GM12874 (cell line): ENCODE data around the gene LCN2.

Source experiments
- TF ChIP-seq, protein P1 (sequence below): IDR thresholded peaks from 2 replicates; pipeline ENCODE4 v1.5.1; 2011; ENCODE audit warnings: low read depth, mild to moderate bottlenecking, control low read depth, low read length, moderate library complexity; ENCODE audit not compliant: insufficient read depth

Gene LCN2

DNA sequence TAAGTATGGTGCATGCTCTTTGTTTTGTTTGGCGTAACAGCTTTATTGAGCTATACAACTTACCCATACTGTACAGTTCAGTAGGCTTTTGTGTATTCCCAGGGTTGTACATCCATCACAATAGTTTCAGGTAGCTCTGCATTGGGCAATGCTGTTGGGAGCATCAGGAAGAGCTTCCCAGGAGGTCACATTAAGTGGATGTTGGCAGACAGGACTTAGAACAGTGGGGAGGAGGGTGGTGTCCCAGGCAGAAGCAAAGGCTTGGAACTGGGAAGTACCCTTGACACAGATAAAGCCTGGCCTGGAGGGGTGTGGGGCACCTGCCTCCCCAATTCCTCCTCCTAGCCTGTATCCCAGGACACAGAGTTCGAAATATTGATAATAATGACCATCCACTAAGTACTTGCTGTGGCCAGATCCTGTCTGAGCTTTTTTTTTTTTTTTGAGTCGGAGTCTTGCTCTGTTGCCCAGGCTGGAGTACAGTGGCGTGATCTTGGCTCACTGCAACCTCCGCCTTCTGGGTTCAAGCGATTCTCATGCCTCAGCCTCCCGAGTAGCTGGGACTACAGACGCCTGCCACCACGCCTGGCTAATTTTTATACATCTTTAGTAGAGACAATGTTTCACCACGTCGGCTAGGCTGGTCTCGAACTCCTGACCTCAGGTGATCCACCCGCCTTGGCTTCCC, 12.1 kb downstream of the LCN2 start:
- TF ChIP-seq, protein P1, sequence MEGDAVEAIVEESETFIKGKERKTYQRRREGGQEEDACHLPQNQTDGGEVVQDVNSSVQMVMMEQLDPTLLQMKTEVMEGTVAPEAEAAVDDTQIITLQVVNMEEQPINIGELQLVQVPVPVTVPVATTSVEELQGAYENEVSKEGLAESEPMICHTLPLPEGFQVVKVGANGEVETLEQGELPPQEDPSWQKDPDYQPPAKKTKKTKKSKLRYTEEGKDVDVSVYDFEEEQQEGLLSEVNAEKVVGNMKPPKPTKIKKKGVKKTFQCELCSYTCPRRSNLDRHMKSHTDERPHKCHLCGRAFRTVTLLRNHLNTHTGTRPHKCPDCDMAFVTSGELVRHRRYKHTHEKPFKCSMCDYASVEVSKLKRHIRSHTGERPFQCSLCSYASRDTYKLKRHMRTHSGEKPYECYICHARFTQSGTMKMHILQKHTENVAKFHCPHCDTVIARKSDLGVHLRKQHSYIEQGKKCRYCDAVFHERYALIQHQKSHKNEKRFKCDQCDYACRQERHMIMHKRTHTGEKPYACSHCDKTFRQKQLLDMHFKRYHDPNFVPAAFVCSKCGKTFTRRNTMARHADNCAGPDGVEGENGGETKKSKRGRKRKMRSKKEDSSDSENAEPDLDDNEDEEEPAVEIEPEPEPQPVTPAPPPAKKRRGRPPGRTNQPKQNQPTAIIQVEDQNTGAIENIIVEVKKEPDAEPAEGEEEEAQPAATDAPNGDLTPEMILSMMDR = no peak

DNA sequence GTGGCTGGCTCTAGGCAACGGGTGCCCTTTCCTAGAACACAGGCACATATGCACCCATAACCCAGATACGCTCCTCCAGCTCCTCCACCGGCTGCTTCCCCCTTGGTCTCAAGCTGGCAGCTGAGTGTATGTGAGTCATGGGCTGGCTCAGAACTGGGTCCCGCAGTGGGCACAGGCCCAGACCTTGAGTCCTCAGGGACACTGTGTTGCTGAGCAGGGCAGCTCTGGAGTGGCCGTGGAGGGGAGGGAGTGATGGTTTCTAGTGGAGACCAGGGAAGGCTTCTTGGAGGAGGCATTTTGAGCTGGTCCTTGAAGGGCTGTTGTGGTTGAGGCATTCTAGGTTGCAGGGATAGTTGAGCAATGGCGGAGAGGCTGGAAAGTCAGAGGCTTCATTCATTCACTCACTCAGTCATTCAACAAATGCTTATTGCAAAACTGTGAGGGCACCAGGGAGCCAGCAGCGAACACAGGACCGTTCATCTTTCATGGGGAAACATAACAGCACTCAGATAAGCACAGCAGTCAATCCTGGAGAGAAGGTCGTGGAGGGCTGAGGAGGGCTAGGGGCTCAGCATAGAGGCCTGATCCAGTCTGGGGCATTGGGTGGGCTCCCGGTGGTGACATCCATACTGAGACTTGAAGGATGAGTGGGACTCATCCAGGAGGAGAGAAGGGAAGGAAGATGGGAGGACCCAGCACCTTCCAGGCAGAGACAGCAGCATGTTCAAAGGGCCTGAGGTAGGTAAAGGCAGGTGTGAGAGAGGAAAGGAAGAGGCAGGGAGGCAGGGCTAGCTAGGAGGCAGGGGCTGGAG, 13.2 kb downstream of the LCN2 start:
- TF ChIP-seq, protein P1 = no peak

DNA sequence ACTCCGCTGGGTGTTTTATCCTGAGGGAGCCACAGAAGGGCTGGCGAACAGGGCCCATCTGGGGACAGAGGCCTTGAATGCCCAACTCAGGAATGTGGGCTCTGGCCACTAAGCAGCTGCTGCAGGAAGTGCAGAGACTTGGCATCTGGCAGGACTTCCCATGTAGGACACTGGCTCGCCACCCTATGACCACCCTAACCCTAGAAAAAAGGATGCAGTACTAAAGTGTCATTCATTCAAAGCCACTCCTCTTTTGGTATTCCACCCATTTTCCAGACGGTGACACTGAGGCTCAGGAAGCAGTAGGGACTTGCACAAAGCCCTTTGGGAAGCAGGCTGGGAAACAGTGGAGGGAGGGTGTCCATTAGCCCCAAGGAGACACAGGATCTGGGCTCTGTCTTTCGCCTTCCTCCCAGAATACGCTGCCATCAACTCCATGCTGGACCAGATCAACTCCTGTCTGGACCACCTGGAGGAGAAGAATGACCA, 13.8 kb downstream of the LCN2 start:
- TF ChIP-seq, protein P1 = no peak

DNA sequence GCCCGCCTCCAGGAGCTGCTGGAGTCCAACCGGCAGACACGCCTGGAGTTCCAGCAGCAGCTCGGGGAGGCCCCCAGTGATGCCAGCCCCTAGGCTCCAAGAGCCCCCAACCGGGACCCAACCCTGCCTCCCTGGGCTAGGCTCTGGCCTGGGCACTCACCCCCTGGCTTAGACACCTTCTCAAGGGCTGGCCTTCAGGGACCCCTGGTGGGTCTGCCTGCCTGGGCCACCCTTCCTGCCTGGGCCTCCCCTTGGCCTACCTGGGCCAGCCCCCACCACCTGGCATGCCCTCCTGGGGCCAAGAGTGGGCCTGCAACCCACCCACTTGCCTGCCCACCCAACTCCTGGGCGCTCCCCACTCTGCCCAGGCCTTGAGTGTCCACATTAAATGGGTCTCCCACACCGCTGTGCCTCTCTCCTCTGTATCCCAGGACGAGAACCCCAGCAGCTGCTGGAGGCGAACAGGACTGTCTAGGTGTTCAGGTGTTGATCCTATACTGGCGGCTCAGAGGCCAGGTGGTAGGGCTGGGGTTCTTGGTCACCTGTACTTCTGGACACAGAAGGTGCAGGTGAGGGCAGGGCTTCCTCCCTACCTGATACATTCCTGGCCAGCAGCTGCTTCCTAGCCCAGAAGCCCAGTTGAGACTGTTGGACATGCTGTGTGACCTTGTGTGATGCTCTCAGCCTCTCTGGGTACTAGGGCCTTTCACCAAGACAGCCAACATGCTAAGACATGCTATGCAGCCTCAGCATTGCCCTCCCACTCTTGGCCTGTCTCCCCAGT, 14.5 kb downstream of the LCN2 start:
- TF ChIP-seq, protein P1 = no peak

DNA sequence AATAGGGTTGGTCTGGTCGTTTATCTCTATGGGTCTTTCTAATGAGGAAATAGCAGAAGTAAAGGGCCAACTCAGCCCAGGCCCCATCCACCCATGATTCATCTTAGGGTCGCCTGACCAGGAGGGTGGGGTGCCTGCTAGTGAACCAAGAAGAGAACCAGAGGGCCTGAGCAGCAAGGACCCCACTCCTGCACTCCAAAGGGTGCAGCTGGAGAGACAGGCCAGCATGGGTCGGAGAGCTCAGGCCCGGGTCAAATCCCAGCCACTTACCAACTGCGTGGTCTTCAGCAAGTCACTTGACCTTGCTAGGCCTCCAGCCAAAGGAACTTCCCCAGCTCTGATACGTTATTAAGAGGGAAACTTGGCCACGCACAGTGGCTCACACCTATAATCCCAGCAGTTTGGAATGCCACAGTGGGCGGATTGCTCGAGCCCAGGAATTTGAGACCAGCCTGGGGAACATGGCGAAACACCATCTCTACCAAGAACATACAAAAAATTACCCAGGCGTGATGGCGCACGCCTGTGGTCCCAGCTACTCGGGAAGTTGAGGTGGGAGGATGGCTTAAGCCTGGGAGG, 15.1 kb downstream of the LCN2 start:
- TF ChIP-seq, protein P1 = no peak

DNA sequence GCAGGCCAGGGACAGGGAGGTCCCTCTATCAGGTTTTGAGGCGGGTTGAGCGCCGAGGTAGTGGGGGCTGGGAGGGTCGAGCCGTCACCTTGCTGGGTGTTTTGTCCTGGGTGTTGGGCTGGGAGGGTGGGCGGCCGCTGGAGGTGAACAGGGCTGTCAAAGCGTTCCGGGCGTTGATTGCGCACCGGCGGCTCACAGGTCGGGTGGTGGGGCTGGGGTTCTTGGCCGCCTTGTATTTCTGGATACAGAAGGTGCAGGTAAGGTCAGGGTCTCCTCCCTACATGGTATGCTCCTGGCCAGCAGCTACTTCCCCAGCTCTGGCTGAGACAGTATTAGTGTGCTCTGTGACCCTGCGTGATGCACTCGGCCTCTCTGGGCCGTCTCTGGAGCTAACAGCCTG, 16.9 kb downstream of the LCN2 start:
- TF ChIP-seq, protein P1 = no peak

DNA sequence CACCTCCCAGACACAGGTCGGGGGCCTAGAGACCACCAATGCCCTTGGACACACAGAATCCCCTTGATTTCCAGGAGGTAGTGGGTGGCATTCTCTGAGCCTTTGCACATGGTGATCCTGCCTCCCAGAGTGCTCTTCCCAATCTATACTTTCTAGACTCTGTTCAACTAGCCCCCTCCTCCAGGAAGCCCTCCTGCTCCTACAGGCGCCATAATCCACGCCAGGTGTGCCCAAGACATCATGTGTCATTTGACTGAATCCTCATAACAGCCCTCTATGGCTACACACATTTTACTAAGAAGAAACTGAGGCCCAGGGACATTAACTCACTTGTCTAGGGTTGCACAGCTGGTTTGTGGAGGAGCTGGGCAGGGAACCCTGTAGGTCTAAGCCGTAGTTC, 18.0 kb downstream of the LCN2 start:
- TF ChIP-seq, protein P1 = no peak
